Left ventricle myocardium inferior (tissue), 1 donor: ENCODE results near the gene ASTN2. TPM values are rescaled to one million over a fixed set of nuclear protein-coding genes. Genes with fewer than 3 reads are reported as not detected.

Experiments used
- DNase-seq: peaks from one replicate; pipeline ENCODE4 v3.0.0-alpha.2; 2020
- H3K27ac ChIP-seq: fragments of 200-600 bp; replicated peaks from 2 replicates; pipeline ENCODE4 v1.8.0; 2021
- H3K27me3 ChIP-seq: fragments of 200-600 bp; 2 replicates; pipeline ENCODE4 v1.8.0; 2021; ENCODE audit warnings: low read depth
- H3K36me3 ChIP-seq: fragments of 200-600 bp; 2 replicates; pipeline ENCODE4 v1.8.0; 2021
- H3K4me1 ChIP-seq: fragments of 200-600 bp; 2 replicates; pipeline ENCODE4 v1.8.0; 2021
- H3K4me3 ChIP-seq: fragments of 200-600 bp; 2 replicates; pipeline ENCODE4 v1.8.0; 2021; ENCODE audit warnings: mild to moderate bottlenecking, moderate library complexity
- H3K9me3 ChIP-seq: fragments of 200-600 bp; replicated peaks from 2 replicates; pipeline ENCODE4 v1.8.0; 2021
- intact Hi-C: fragments of 100-400 bp; cut with micrococcal nuclease; formaldehyde crosslinking; loops from one replicate; pipeline ENCODE4 v1.11.0; 2022
- total RNA-seq: library from RNA; stranded (reverse); fragmentation: NEBNext Ultra II Directional; extraction: Animal tissue kit (Norgen Biotek cat#: 25700); gene quantifications from one replicate; pipeline ENCODE4 v1.2.1, GENCODE V29; 2021
- TF ChIP-seq, protein P1 (sequence below): fragments of 200-600 bp; IDR thresholded peaks from 2 replicates; pipeline ENCODE4 v1.8.0; 2021; ENCODE audit warnings: antibody characterized with exemption, mild to moderate bottlenecking, borderline replicate concordance
- donor health status: DM: no; HTN: yes; CAD: no; lungs with severe emphysema.

Gene ASTN2
- total RNA-seq, 1 donor from 2014 or later, result 6.1 TPM

DNA sequence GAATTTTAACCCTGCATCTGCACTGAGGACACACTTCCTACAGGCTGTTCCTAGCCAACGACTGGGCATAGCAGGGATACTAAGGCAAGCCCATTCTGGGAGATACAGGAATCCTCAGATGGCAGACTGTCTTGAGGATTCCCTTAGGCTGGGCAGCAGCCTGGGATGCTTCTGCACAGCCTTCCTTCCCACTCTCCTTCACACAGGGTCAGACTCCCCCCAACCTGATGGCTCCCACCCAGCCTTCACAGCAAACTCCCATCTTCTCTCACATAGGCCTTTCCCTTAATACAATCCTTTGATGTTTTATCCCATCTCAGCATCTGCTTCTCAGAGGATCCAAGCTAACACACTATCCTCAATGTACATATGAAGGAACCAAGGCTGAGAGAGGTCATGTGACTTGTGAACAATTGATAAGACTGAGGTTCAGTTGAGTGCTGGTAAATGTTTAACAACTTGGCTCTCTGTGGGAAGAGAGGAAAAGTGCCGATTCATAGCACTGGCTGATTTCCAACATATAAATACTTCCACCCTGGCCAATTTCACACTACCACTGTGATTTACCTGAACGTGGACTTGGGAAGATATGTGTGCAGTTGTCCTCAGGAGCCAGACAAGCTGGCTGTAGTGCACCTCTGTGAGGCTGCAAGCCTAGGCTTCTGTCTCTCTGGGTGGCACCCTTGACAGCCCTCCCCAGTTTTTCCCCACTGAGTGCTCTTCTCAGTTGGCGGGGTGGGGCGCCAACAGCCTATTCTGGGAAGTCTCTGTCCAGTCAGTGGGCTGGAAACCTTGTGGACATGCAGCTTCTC, 848.0 kb downstream of the ASTN2 start:
- H3K9me3 ChIP-seq, result no peaks in the 10 kb centered on the region
- H3K4me1 ChIP-seq, result peaks cover 10% of the 10 kb centered on the region
- TF ChIP-seq, protein P1, sequence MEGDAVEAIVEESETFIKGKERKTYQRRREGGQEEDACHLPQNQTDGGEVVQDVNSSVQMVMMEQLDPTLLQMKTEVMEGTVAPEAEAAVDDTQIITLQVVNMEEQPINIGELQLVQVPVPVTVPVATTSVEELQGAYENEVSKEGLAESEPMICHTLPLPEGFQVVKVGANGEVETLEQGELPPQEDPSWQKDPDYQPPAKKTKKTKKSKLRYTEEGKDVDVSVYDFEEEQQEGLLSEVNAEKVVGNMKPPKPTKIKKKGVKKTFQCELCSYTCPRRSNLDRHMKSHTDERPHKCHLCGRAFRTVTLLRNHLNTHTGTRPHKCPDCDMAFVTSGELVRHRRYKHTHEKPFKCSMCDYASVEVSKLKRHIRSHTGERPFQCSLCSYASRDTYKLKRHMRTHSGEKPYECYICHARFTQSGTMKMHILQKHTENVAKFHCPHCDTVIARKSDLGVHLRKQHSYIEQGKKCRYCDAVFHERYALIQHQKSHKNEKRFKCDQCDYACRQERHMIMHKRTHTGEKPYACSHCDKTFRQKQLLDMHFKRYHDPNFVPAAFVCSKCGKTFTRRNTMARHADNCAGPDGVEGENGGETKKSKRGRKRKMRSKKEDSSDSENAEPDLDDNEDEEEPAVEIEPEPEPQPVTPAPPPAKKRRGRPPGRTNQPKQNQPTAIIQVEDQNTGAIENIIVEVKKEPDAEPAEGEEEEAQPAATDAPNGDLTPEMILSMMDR, result no peak
- intact Hi-C loops, result no loop called here
- H3K27ac ChIP-seq, result no peak overlapping the region
- H3K36me3 ChIP-seq, result no peaks in the 10 kb centered on the region
- no peaks in the 10 kb centered on the region for H3K27me3 ChIP-seq
- DNase-seq, result no peak
- H3K4me3 ChIP-seq, result no peak overlapping the region

DNA sequence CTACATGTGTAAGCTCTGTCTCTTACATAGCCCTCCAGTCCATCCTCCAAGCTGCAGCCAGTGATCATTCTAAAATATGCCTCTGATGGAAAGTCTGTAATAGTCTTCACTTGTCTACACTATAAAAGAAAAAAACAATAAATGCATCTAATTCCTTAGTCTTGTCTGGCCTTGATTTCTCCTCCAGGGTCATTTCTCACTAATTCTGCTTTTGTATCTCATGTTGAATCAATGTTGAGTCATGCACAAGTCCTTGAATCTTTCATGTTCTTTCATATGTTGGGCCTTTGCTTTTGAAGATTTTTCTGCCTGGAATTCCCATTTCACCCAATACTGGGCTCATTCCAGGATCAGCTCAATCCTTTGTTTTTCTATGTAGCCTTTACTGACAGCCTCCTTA, 848.9 kb downstream of the ASTN2 start:
- intact Hi-C loops, result no loop called here
- DNase-seq, result no peak
- TF ChIP-seq, protein P1, result no peak
- peaks cover 1% of the 10 kb centered on the region for H3K4me1 ChIP-seq
- no peak overlapping the region for H3K27ac ChIP-seq
- no peaks in the 10 kb centered on the region for H3K9me3 ChIP-seq
- no peak overlapping the region for H3K4me3 ChIP-seq
- H3K27me3 ChIP-seq, result no peaks in the 10 kb centered on the region
- H3K36me3 ChIP-seq, result no peaks in the 10 kb centered on the region

DNA sequence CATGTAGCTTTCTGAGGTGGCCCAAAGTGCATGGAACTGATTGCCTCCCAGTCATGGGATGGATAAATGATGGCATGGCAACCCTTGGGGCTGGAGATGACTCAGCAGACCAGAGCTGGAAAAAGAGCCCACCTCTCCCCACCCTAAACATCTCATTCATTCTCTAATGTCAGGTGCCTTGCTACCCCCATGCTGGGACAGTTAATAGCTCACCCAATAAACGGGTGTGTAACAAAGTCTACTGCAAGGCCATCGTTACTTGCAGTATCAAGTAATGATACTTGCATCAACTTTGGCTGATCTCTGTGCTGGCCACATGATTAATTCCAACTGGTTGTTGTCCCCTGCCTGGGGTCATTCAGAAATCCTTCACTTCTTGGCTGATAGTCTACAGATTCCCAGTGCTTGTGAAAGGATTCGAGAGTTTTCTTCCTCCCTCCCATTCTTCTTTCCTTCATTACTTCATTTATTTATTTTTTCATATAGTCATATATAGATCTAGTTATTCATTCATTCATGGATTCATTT, 850.5 kb downstream of the ASTN2 start:
- Histone ChIP-seq H3K4me3 (no peak overlapping the region), H3K36me3 (no peaks in the 10 kb centered on the region), H3K27me3 (no peaks in the 10 kb centered on the region), H3K27ac (no peak overlapping the region), H3K4me1 (no peaks in the 10 kb centered on the region), H3K9me3 (no peaks in the 10 kb centered on the region)
- intact Hi-C loops, result no loop called here
- no peak for DNase-seq
- TF ChIP-seq, protein P1, result no peak

DNA sequence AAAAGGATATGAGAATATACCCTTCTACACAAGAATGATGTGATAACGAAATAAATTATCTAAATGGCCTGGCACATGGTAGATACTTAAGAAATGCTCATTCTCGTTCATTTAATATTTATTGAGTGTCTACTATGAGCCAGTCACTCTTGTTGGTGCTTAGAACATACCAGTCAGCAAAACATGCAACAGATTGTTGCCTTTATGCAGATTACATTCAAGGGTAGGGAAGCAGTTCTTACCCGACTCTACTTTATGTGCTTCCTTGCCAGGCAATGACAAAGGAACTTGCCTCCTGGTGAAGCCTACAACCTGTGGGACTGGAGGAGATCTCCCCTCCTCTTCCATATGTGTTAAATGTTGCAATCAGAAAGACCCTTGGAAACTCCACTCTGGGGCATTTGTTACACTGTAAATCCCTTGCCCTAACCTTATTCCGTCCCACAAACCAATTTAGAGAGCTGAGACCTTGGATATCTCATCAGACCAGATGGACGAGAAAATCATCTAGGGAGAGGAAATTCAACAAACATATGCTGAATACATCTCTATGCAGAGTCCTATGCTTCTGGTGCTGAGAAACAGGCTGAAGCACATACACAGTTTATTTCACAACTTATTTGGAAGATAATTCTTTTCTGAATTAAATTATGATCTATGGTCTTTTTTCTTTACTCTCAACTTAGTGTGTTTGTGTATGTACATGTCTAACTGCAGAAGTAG, 855.9 kb downstream of the ASTN2 start:
- H3K4me1 ChIP-seq, result peaks cover 14% of the 10 kb centered on the region
- no peak overlapping the region for H3K4me3 ChIP-seq
- H3K27ac ChIP-seq, result no peak overlapping the region
- TF ChIP-seq, protein P1, result no peak
- no peaks in the 10 kb centered on the region for H3K36me3 ChIP-seq
- intact Hi-C loops, result no loop called here
- no peaks in the 10 kb centered on the region for H3K27me3 ChIP-seq
- no peaks in the 10 kb centered on the region for H3K9me3 ChIP-seq
- DNase-seq, result no peak

DNA sequence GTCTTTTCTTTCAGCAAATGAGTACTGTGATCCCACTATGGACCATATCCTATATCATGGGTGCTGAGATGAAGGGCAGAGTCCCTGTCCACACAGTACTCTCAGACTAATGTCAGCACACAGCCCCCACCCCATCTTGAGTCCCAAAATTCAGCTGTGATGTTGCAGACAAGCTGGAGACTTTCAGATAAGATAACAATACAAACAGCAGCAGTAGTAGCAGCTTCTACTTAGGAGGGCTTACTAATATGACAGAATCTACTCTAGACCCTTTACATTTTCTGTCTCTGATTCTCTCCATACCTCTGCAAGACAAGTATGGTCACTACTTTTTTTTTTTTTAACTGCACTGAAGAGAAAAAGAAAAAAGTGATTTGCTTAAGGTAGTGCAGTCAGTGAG, 856.8 kb downstream of the ASTN2 start:
- Histone ChIP-seq H3K9me3 (no peaks in the 10 kb centered on the region), H3K4me3 (no peak overlapping the region), H3K4me1 (peaks cover 14% of the 10 kb centered on the region), H3K27ac (no peak overlapping the region), H3K36me3 (no peaks in the 10 kb centered on the region), H3K27me3 (no peaks in the 10 kb centered on the region)
- intact Hi-C loops, result no loop called here
- no peak for DNase-seq
- TF ChIP-seq, protein P1, result no peak
